Measurements from ENCODE around the gene BLVRA.

- TF ChIP-seq POLR2A (IDR thresholded peaks at IDR 0.05) (no peak), CTCF (IDR thresholded peaks at IDR 0.05) (no peak)
Observed at GRCh38 chr7:43849047-43849446, 90.6 kb downstream of the BLVRA start.
